HEK293 (cell line): Measurements from ENCODE around the gene BTG2.

Experiments used
- CTCF ChIA-PET: fragments of 350-600 bp; formaldehyde crosslinking; extraction: SDS; loops from one replicate; lab custom pipeline; 2021; ENCODE audit warnings: antibody characterized with exemption; lab: Yijun Ruan, JAX
- POLR2A ChIA-PET: fragments of 300-600 bp; formaldehyde crosslinking; extraction: SDS; loops from one replicate; lab custom pipeline; 2020; ENCODE audit warnings: antibody characterized with exemption, inconsistent platforms; lab: Yijun Ruan, JAX
- H3K27ac ChIP-seq: fragments of 200-500 bp; sonication (Bioruptor generic); 2 replicates; pipeline ENCODE4 v1.5.1; 2014; ENCODE audit warnings: low read depth, low read length, control low read depth, inconsistent platforms; ENCODE audit errors: extremely low read depth
- H3K36me3 ChIP-seq, 2 experiments: fragments of 200-500 bp in 1 of 2; sonication (Bioruptor generic) in 1 of 2; 1 replicate in 1 of 2; 2 replicates in 1 of 2; pipeline ENCODE4 v1.5.1; 2014 to 2017; ENCODE audit warnings: inconsistent platforms in 2 of 2, low read length in 2 of 2; ENCODE audit not compliant: control insufficient read depth in 2 of 2, insufficient read depth in 1 of 2
- H3K4me1 ChIP-seq: fragments of 200-500 bp; sonication (Bioruptor generic); 2 replicates; pipeline ENCODE4 v1.5.1; 2014; ENCODE audit warnings: mild to moderate bottlenecking, low read length, inconsistent platforms; ENCODE audit not compliant: control insufficient read depth, insufficient read depth
- H3K4me3 ChIP-seq: 2 replicates; pipeline ENCODE4 v1.5.1; 2011; ENCODE audit warnings: low read depth, mild to moderate bottlenecking, control low read depth, low read length, moderate library complexity
- H3K9me3 ChIP-seq: fragments of 200-500 bp; sonication (Bioruptor generic); 2 replicates; pipeline ENCODE4 v1.5.1; 2014; ENCODE audit warnings: low read depth, low read length, inconsistent platforms; ENCODE audit not compliant: control insufficient read depth, insufficient read depth
- GLI2 ChIP-seq: fragments of 450-650 bp; formaldehyde crosslinking; IDR thresholded peaks from 2 replicates; pipeline ENCODE4; 2017; ENCODE audit warnings: missing biosample characterization, missing genetic modification characterization, low read depth, borderline replicate concordance
- KLF1 ChIP-seq: fragments of 450-650 bp; formaldehyde crosslinking; IDR thresholded peaks from 2 replicates; pipeline ENCODE4 v1.5.1; 2016; ENCODE audit warnings: missing biosample characterization, missing genetic modification characterization
- KLF10 ChIP-seq: fragments of 450-650 bp; IDR thresholded peaks from 2 replicates; pipeline ENCODE4 v1.5.1; 2018; ENCODE audit warnings: missing biosample characterization, mild to moderate bottlenecking, missing genetic modification characterization
- KLF7 ChIP-seq: fragments of 450-650 bp; formaldehyde crosslinking; IDR thresholded peaks from 2 replicates; pipeline ENCODE4 v1.5.1; 2016; ENCODE audit warnings: missing biosample characterization, missing genetic modification characterization, borderline replicate concordance
- PRDM10 ChIP-seq: fragments of 450-650 bp; formaldehyde crosslinking; IDR thresholded peaks from 2 replicates; pipeline ENCODE4 v1.5.1; 2016; ENCODE audit warnings: missing biosample characterization, missing genetic modification characterization
- PRDM6 ChIP-seq: fragments of 450-650 bp; formaldehyde crosslinking; IDR thresholded peaks from 2 replicates; pipeline ENCODE4 v1.5.1; 2017; ENCODE audit warnings: missing biosample characterization, missing genetic modification characterization
- TRIM28 ChIP-seq: IDR thresholded peaks from 2 replicates; pipeline ENCODE4 v1.6.1; 2011; ENCODE audit warnings: low read length, control low read depth, borderline replicate concordance
- ZBTB1 ChIP-seq: fragments of 450-650 bp; formaldehyde crosslinking; IDR thresholded peaks from 2 replicates; pipeline ENCODE4 v1.5.1; 2016; ENCODE audit warnings: missing biosample characterization, missing genetic modification characterization
- ZBTB20 ChIP-seq: fragments of 450-650 bp; formaldehyde crosslinking; IDR thresholded peaks from 2 replicates; pipeline ENCODE4 v1.5.1; 2016; ENCODE audit warnings: missing biosample characterization, missing genetic modification characterization
- ZIC2 ChIP-seq: fragments of 450-650 bp; formaldehyde crosslinking; IDR thresholded peaks from 2 replicates; pipeline ENCODE4 v1.5.1; 2016; ENCODE audit warnings: missing biosample characterization, missing genetic modification characterization
- ZNF10 ChIP-seq: fragments of 450-650 bp; formaldehyde crosslinking; IDR thresholded peaks from 2 replicates; pipeline ENCODE4 v1.5.1; 2017; ENCODE audit warnings: missing biosample characterization, missing genetic modification characterization
- ZNF132 ChIP-seq: fragments of 450-650 bp; formaldehyde crosslinking; IDR thresholded peaks from 2 replicates; pipeline ENCODE4 v1.5.1; 2017; ENCODE audit warnings: missing biosample characterization, missing genetic modification characterization, borderline replicate concordance
- ZNF341 ChIP-seq: fragments of 450-650 bp; formaldehyde crosslinking; IDR thresholded peaks from 2 replicates; pipeline ENCODE4; 2016; ENCODE audit warnings: low read depth, missing biosample characterization, missing genetic modification characterization
- ZNF362 ChIP-seq: fragments of 450-650 bp; formaldehyde crosslinking; IDR thresholded peaks from 2 replicates; pipeline ENCODE4 v1.5.1; 2016; ENCODE audit warnings: missing biosample characterization, missing genetic modification characterization
- ZNF366 ChIP-seq: fragments of 450-650 bp; formaldehyde crosslinking; conservative IDR thresholded peaks from 2 replicates; pipeline ENCODE4 v1.5.1; 2016; ENCODE audit warnings: missing biosample characterization, missing genetic modification characterization
- ZNF394 ChIP-seq: fragments of 450-650 bp; formaldehyde crosslinking; IDR thresholded peaks from 2 replicates; pipeline ENCODE4 v1.5.1; 2016; ENCODE audit warnings: missing biosample characterization, missing genetic modification characterization, mild to moderate bottlenecking, moderate library complexity, borderline replicate concordance
- ZNF398 ChIP-seq: fragments of 450-650 bp; formaldehyde crosslinking; IDR thresholded peaks from 2 replicates; pipeline ENCODE4 v1.5.1; 2017; ENCODE audit warnings: missing biosample characterization, missing genetic modification characterization
- ZNF433 ChIP-seq: fragments of 450-650 bp; formaldehyde crosslinking; IDR thresholded peaks from 2 replicates; pipeline ENCODE4 v1.5.1; 2016; ENCODE audit warnings: missing biosample characterization, missing genetic modification characterization, low read depth
- ZNF571 ChIP-seq: fragments of 450-650 bp; formaldehyde crosslinking; IDR thresholded peaks from 2 replicates; pipeline ENCODE4 v1.5.0; 2017; ENCODE audit warnings: missing biosample characterization, missing genetic modification characterization
- ZNF585B ChIP-seq: fragments of 450-650 bp; formaldehyde crosslinking; IDR thresholded peaks from 2 replicates; pipeline ENCODE4 v1.5.1; 2016; ENCODE audit warnings: missing biosample characterization, missing genetic modification characterization
- ZNF600 ChIP-seq: fragments of 450-650 bp; formaldehyde crosslinking; IDR thresholded peaks from 2 replicates; pipeline ENCODE4 v1.5.1; 2016; ENCODE audit warnings: missing biosample characterization, missing genetic modification characterization

BTG2 gene

GRCh38 chr1:203320591-203321272, 15.4 kb downstream of the BTG2 start (continued):
- no peak for TF ChIP-seq PRDM10 (tag by site-specific recombination)
- TF ChIP-seq KLF7 = no peak
- no peak for TF ChIP-seq ZNF362 (tag by site-specific recombination)
- TF ChIP-seq KLF1 (tag by site-specific recombination) = no peak
- peak; percentile 67; the same call in 1 of the 2 replicates for TF ChIP-seq ZNF394 (tag by site-specific recombination)
- no peak for TF ChIP-seq ZBTB1

- TF ChIP-seq ZNF366 = peak; percentile 43; the same call in 1 of the 2 replicates
- no peak for TF ChIP-seq KLF1 (tag by site-specific recombination)
- TF ChIP-seq ZNF398 = peak; percentile 58
- no peak for TF ChIP-seq KLF10 (tag by site-specific recombination)
- TF ChIP-seq GLI2 (tag by site-specific recombination) = no peak
- TF ChIP-seq, all 188 proteins: peak for 2
- POLR2A ChIA-PET = interaction anchor here (1.2 to 2.3 kb wide), 3 partner anchors 10 to 16 kb away, joined by 5 to 20 read pairs (median 7); partner anchors contain the start of gene BTG2
- H3K4me1 ChIP-seq = peaks cover 39% of the 10 kb centered on the region
- H3K27ac ChIP-seq = no peak overlapping the region; the same call in 1 of the 2 replicates
- H3K9me3 ChIP-seq = no peaks in the 10 kb centered on the region
- CTCF ChIA-PET = interaction anchor here (0.6 to 2.3 kb wide), 9 partner anchors 12 to 226 kb away, joined by 3 to 12 read pairs (median 7); no protein-coding TSS in a partner anchor
- no peaks in the 10 kb centered on the region for H3K36me3 ChIP-seq
- H3K4me3 ChIP-seq = no peak overlapping the region
Measured at GRCh38 chr1:203321273-203322052, 16.1 kb downstream of the BTG2 start.

GRCh38 chr1:203322500-203323179, 17.3 kb downstream of the BTG2 start:
- ChIA-PET CTCF (interaction anchor here (0.7 to 5.3 kb wide), 3 partner anchors 15 to 55 kb away, joined by 3 to 28 read pairs (median 4); no protein-coding TSS in a partner anchor), POLR2A (interaction anchor here (5.8 kb wide), 1 partner anchor 14 kb away, joined by 90 read pairs; the partner anchor contains the start of gene BTG2)
- Histone ChIP-seq H3K4me3 (no peak overlapping the region), H3K27ac (no peak overlapping the region), H3K4me1 (peaks cover 34% of the 10 kb centered on the region), H3K36me3 (no peaks in the 10 kb centered on the region), H3K9me3 (no peaks in the 10 kb centered on the region)
- TF ChIP-seq ZNF571 (tag by site-specific recombination) (no peak), ZNF433 (tag by site-specific recombination) (no peak), ZBTB20 (tag by site-specific recombination) (no peak), ZIC2 (tag by site-specific recombination) (peak; percentile 80; the same call in 1 of the 2 replicates), ZNF132 (tag by site-specific recombination) (no peak), ZNF10 (tag by site-specific recombination) (no peak), ZNF585B (no peak), TRIM28 (0 out of 2 replicates have a peak, but pooled peaks have one; percentile 38), PRDM6 (peak; percentile 79), ZNF341 (peak; percentile 65), ZNF600 (peak; percentile 36; the same call in 1 of the 2 replicates)
